ENCODE data around the gene TIAL1. TPM values are rescaled to one million over a fixed set of nuclear protein-coding genes. Genes with fewer than 3 reads are reported as not detected.
"Not testable (repeated sequence)": the region's sequence is repeated elsewhere in the genome, so short reads cannot be mapped to it uniquely, and the experiment has no call there.

The TIAL1 gene
- total and polyA plus RNA-seq, 2 donors (not counting 3 experiments of a cell fraction or from before 2014, with no cell fraction given), result 57.7 to 150 TPM

GRCh38 chr10:119531067-119531466, 65.7 kb downstream of the TIAL1 start:
- BruUV-seq (replicated peaks), result no TSS peak
- H3K4me1 ChIP-seq (ENCODE audit: control insufficient read depth, extremely low read depth, insufficient read depth, low read length), result no peaks in the 10 kb centered on the region
- H3K4me2 ChIP-seq (ENCODE audit: insufficient read depth, low read length), result no peak overlapping the region
- FAIRE-seq (no peak), DNase-seq (ENCODE audit: low read depth, low spot score) (no peak)
- no peaks in the 10 kb centered on the region for H3K79me2 ChIP-seq (ENCODE audit: control insufficient read depth, insufficient read depth, low read length)
- no peak overlapping the region for H3K27ac ChIP-seq (ENCODE audit: insufficient read depth, low read depth, low read length)
- H3K27me3 ChIP-seq (ENCODE audit: control insufficient read depth in 2 of 2, insufficient read depth in 2 of 2, low read length in 2 of 2), result no peaks in the 10 kb centered on the region
- ChIA-PET POLR2A (no interaction called here), CTCF (interaction anchor here (0.9 to 1.4 kb wide), 3 partner anchors 8 to 21 kb away, joined by 3 to 7 read pairs (median 3); no protein-coding TSS in a partner anchor)
- H4K20me1 ChIP-seq (replicated peaks; ENCODE audit: control insufficient read depth, extremely low read depth, insufficient read depth, low read length), result no peaks in the 10 kb centered on the region
- no peaks in the 10 kb centered on the region for H3K9me3 ChIP-seq (replicated peaks; ENCODE audit: control insufficient read depth, insufficient read depth, low read length)
- dilution Hi-C loops (cut with MboI; ENCODE audit: extremely low pct_ligation_motif_present, low sequenced_read_pairs) (no loop called here), intact Hi-C loops (cut with micrococcal nuclease) (no loop called here)
- no peaks in the 10 kb centered on the region for H3K9me1 ChIP-seq (replicated peaks; ENCODE audit: control insufficient read depth, extremely low read depth, insufficient read depth, low read length)
- H3K9ac ChIP-seq (replicated peaks; ENCODE audit: extremely low read depth, insufficient read depth, low read length), result no peak overlapping the region
- TF ChIP-seq CTCF (IDR thresholded peaks at IDR 0.05; ENCODE audit: extremely low read depth in 1 of 2, insufficient read depth in 1 of 2, low read depth in 1 of 2, low read length in 2 of 2), result no peak
- no peak for TF ChIP-seq EZH2 (IDR thresholded peaks at IDR 0.05; ENCODE audit: borderline replicate concordance, low read depth, low read length, severe bottlenecking)
- no peak for TF ChIP-seq FOS (IDR thresholded peaks at IDR 0.05; ENCODE audit: borderline replicate concordance, insufficient read depth, low read length)
- no peak for TF ChIP-seq GATA2 (IDR thresholded peaks at IDR 0.05; ENCODE audit: insufficient read depth, insufficient read length, low read depth, low read length)
- TF ChIP-seq JUN (IDR thresholded peaks at IDR 0.05; ENCODE audit: borderline replicate concordance, insufficient read depth, insufficient read length, low read depth), result no peak
- TF ChIP-seq POLR2A (IDR thresholded peaks at IDR 0.05; ENCODE audit: low read depth, low read length), result no peak
- no peak for TF ChIP-seq MAX (IDR thresholded peaks at IDR 0.05; ENCODE audit: insufficient read depth, insufficient read length)
- no peak for TF ChIP-seq POLR2AphosphoS5 (IDR thresholded peaks at IDR 0.05; ENCODE audit: insufficient read depth, low read depth, low read length)
- no peak for TF ChIP-seq MYC (IDR thresholded peaks at IDR 0.05; ENCODE audit: low read depth, low read length)
- H3K36me3 ChIP-seq (ENCODE audit: control insufficient read depth in 2 of 2, extremely low read depth in 1 of 2, insufficient read depth in 2 of 2, low read length in 2 of 2), result no peaks in the 10 kb centered on the region
- no peak overlapping the region for H3K4me3 ChIP-seq (replicated peaks in 1 of 3; ENCODE audit: insufficient read depth in 1 of 3, low read depth in 1 of 3, low read length in 3 of 3)
- H2AFZ ChIP-seq (ENCODE audit: low read depth, low read length), result no peak overlapping the region

- DNase-seq (ENCODE audit: low read depth, low spot score); H3K9me1 ChIP-seq (replicated peaks; ENCODE audit: control insufficient read depth, extremely low read depth, insufficient read depth, low read length); FAIRE-seq; intact Hi-C loops (cut with micrococcal nuclease); H3K27me3 ChIP-seq (ENCODE audit: control insufficient read depth in 2 of 2, insufficient read depth in 2 of 2, low read length in 2 of 2); H3K4me2 ChIP-seq (ENCODE audit: insufficient read depth, low read length); H3K36me3 ChIP-seq (ENCODE audit: control insufficient read depth in 2 of 2, extremely low read depth in 1 of 2, insufficient read depth in 2 of 2, low read length in 2 of 2); H3K4me3 ChIP-seq (replicated peaks in 1 of 3; ENCODE audit: insufficient read depth in 1 of 3, low read depth in 1 of 3, low read length in 3 of 3); H3K4me1 ChIP-seq (ENCODE audit: control insufficient read depth, extremely low read depth, insufficient read depth, low read length); H3K79me2 ChIP-seq (ENCODE audit: control insufficient read depth, insufficient read depth, low read length); POLR2A ChIA-PET; H2AFZ ChIP-seq (ENCODE audit: low read depth, low read length); H4K20me1 ChIP-seq (replicated peaks; ENCODE audit: control insufficient read depth, extremely low read depth, insufficient read depth, low read length); H3K9ac ChIP-seq (replicated peaks; ENCODE audit: extremely low read depth, insufficient read depth, low read length); dilution Hi-C loops (cut with MboI; ENCODE audit: extremely low pct_ligation_motif_present, low sequenced_read_pairs); H3K9me3 ChIP-seq (replicated peaks; ENCODE audit: control insufficient read depth, insufficient read depth, low read length); H3K27ac ChIP-seq (ENCODE audit: insufficient read depth, low read depth, low read length); BruUV-seq (replicated peaks): not testable (repeated sequence)
- CTCF ChIA-PET, result interaction anchor here (2.0 kb wide), 1 partner anchor 14 kb away, joined by 11 read pairs; the partner anchor contains the start of gene RGS10
Observed at GRCh38 chr10:119528663-119529237, 68.0 kb downstream of the TIAL1 start.

Measured in endothelial cell of umbilical vein (primary cell).